ENCODE measurements around the gene ACAA2.

DNA sequence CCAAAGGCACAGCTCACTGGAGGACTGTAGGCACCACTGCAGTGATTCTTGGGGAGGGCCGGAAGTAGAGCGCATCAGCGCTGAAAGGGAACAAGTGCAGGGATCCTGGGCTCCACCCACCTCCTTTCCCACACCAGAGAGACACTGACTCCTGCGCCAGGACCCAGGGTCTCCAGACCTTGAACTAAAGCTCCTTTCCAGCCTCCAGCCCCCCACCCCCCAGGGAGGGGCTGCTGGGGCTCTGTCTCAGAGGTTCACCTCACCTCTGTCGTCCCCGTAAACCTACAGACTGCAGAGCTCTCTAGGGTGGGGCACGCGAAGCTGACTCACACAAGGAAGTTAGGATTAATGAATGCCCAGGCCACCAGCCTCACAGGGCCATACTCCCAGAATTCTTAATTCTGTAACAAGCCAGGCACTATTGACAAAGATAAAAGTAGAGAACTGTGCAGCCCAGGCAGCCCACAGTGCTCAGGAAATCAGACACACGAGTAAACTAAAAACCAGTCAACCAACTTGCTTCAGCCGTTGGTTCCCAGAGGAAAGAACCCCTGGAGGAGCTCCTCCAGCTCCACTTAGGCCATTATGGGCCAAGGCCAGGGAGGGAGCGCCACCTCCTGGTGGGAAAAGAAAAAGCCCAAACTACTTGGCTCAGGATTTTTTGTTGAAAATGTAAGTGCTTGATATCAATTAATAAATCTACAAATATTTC is 45.1 kb upstream of the ACAA2 start:
- TF ChIP-seq POLR2A (IDR thresholded peaks at IDR 0.05): no peak
- TF ChIP-seq CTCF (IDR thresholded peaks at IDR 0.05 in 8 of 11, conservative IDR thresholded peaks at IDR 0.05 in 3 of 11): peak; percentile 45 to 85 (median 72)
